ENCODE data around the gene APBB2.

APBB2 gene

GRCh38 chr4:40833212-40833611 is 381.1 kb downstream of the APBB2 start:
- H3K36me3 ChIP-seq (ENCODE audit: low read depth), result peaks cover 36% of the 10 kb centered on the region
- no peak for ATAC-seq (ENCODE audit: low read depth)
- no peak for DNase-seq (ENCODE audit: low spot score)
- no peaks in the 10 kb centered on the region for H3K4me1 ChIP-seq (ENCODE audit: insufficient read depth, poor library complexity, severe bottlenecking)
- TF ChIP-seq CTCF (IDR thresholded peaks at IDR 0.05; ENCODE audit: poor library complexity, severe bottlenecking), result no peak
- no peak overlapping the region for H3K4me3 ChIP-seq (ENCODE audit: severe bottlenecking)
- no peaks in the 10 kb centered on the region for H3K27me3 ChIP-seq (ENCODE audit: insufficient read depth, poor library complexity, severe bottlenecking)
- no peaks in the 10 kb centered on the region for H3K9me3 ChIP-seq (ENCODE audit: severe bottlenecking)
- no peak overlapping the region for H3K27ac ChIP-seq (ENCODE audit: poor library complexity, severe bottlenecking)

DNA sequence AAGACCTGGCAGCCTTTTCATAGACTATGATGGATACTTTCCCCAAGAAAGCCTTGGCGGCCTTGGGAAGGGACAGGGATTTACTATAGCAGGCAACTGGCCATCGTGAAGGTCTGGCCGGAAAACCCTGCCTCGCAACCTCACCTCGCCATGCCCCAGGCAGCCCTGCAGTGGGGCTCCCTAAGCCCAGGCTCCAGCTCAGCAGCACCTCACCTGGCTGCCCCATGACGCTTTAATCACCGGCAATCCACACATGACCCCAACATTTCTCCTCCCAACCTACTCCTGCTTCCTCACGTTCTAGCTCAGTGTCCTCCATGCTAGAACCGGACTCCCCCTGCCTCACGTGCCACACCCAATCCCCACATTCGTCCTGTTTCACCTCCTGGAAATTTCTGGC is 382.2 kb downstream of the APBB2 start:
- Histone ChIP-seq H3K4me1 (ENCODE audit: insufficient read depth, poor library complexity, severe bottlenecking) (no peaks in the 10 kb centered on the region), H3K36me3 (ENCODE audit: low read depth) (peaks cover 38% of the 10 kb centered on the region), H3K27me3 (ENCODE audit: insufficient read depth, poor library complexity, severe bottlenecking) (no peaks in the 10 kb centered on the region), H3K4me3 (ENCODE audit: severe bottlenecking) (no peak overlapping the region), H3K9me3 (ENCODE audit: severe bottlenecking) (no peaks in the 10 kb centered on the region), H3K27ac (ENCODE audit: poor library complexity, severe bottlenecking) (no peak overlapping the region)
- no peak; the same call in 2 of the 3 replicates for ATAC-seq (ENCODE audit: low read depth)
- DNase-seq (ENCODE audit: low spot score), result no peak
- no peak for TF ChIP-seq CTCF (IDR thresholded peaks at IDR 0.05; ENCODE audit: poor library complexity, severe bottlenecking)

DNA sequence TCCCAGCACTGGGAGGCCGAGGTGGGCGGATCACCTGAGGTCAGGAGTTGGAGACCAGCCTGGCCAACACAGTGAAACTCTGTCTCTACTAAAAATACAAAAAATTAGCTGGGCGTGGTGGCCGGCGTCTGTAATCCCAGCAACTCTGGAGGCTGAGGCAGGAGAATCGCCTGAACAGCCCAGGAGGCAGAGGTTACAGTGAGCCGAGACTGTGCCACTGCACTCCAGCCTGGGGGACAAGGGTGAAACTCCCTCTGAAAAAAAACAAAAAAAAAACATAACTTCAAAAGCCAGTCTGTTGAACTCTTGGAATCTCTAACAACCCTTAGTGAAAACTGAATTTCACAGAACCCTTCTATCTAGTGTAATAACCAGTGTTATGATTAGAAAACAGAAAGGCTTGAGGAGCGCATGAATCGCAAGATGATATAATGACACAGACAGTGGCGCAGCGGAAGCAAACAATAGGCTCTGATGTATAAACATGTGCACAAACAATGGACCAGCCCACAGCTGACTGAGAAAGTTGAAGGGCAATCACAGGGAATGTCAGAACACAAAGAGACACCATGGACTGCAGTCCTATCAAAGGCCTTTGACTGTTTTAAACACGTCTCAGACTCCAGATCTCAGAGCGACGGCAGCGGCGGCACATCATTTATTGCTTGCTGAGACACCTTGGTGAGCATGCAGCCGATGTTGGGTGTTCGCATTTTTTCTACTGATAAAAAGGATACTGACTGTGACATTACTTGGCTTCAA is 383.0 kb downstream of the APBB2 start:
- H3K9me3 ChIP-seq (ENCODE audit: severe bottlenecking), result no peaks in the 10 kb centered on the region
- H3K4me1 ChIP-seq (ENCODE audit: insufficient read depth, poor library complexity, severe bottlenecking), result no peaks in the 10 kb centered on the region
- TF ChIP-seq CTCF (IDR thresholded peaks at IDR 0.05; ENCODE audit: poor library complexity, severe bottlenecking), result no peak
- H3K27me3 ChIP-seq (ENCODE audit: insufficient read depth, poor library complexity, severe bottlenecking), result no peaks in the 10 kb centered on the region
- ATAC-seq (ENCODE audit: low read depth), result no peak
- peaks cover 45% of the 10 kb centered on the region for H3K36me3 ChIP-seq (ENCODE audit: low read depth)
- no peak for DNase-seq (ENCODE audit: low spot score)
- H3K4me3 ChIP-seq (ENCODE audit: severe bottlenecking), result no peak overlapping the region
- no peak overlapping the region for H3K27ac ChIP-seq (ENCODE audit: poor library complexity, severe bottlenecking)

GRCh38 chr4:40829586-40829985 is 384.8 kb downstream of the APBB2 start:
- peaks cover 55% of the 10 kb centered on the region for H3K36me3 ChIP-seq (ENCODE audit: low read depth)
- no peaks in the 10 kb centered on the region for H3K4me1 ChIP-seq (ENCODE audit: insufficient read depth, poor library complexity, severe bottlenecking)
- H3K27me3 ChIP-seq (ENCODE audit: insufficient read depth, poor library complexity, severe bottlenecking), result no peaks in the 10 kb centered on the region
- H3K9me3 ChIP-seq (ENCODE audit: severe bottlenecking), result no peaks in the 10 kb centered on the region
- no peak overlapping the region for H3K4me3 ChIP-seq (ENCODE audit: severe bottlenecking)
- no peak overlapping the region for H3K27ac ChIP-seq (ENCODE audit: poor library complexity, severe bottlenecking)
- DNase-seq (ENCODE audit: low spot score) (no peak), ATAC-seq (ENCODE audit: low read depth) (no peak)
- no peak for TF ChIP-seq CTCF (IDR thresholded peaks at IDR 0.05; ENCODE audit: poor library complexity, severe bottlenecking)

- Histone ChIP-seq H3K9me3 (ENCODE audit: severe bottlenecking) (no peaks in the 10 kb centered on the region), H3K4me1 (ENCODE audit: insufficient read depth, poor library complexity, severe bottlenecking) (no peaks in the 10 kb centered on the region), H3K27me3 (ENCODE audit: insufficient read depth, poor library complexity, severe bottlenecking) (no peaks in the 10 kb centered on the region), H3K27ac (ENCODE audit: poor library complexity, severe bottlenecking) (no peak overlapping the region), H3K4me3 (ENCODE audit: severe bottlenecking) (no peak overlapping the region), H3K36me3 (ENCODE audit: low read depth) (peaks cover 54% of the 10 kb centered on the region)
- no peak for ATAC-seq (ENCODE audit: low read depth)
- TF ChIP-seq CTCF (IDR thresholded peaks at IDR 0.05; ENCODE audit: poor library complexity, severe bottlenecking), result no peak
- DNase-seq (ENCODE audit: low spot score), result no peak
Observed at GRCh38 chr4:40828661-40829060, 385.7 kb downstream of the APBB2 start.

All from RWPE2 (cell line).